CD4-positive, alpha-beta T cell treated with Interleukin-15 for 4 hours (primary cell): Measurements from ENCODE around the gene ASS1.
"Not testable (repeated sequence)": the region's sequence is repeated elsewhere in the genome, so short reads cannot be mapped to it uniquely, and the experiment has no call there.

Experiments used
- DNase-seq: peaks from one replicate; pipeline ENCODE4 v3.0.0-alpha.2; 2020; ENCODE audit warnings: low spot score

ASS1 gene

GRCh38 chr9:130433947-130434262, 10.9 kb upstream of the ASS1 start:
- no peak for DNase-seq

DNA sequence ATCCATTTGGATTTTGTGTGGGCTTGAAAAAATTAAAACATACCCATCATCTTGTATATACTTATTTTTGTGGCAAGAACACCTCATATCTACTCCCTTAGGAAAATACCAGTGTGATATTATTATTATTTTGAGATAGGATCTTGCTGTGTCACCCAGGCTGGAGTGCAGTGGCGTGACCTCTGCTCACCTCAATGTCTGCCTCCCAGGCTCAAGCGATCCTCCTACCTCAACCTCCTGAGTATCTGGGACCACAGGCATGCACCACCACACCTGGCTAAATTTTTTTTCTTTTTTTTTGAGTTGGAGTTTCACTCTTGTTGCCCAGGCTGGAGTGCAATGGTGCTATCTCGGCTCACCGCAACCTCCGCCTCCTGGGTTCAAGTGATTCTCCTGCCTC, 10.1 kb upstream of the ASS1 start:
- DNase-seq = not testable (repeated sequence)

- DNase-seq = no peak
These were observed 7.6 kb upstream of the ASS1 start for GRCh38 chr9:130437011-130437789.

GRCh38 chr9:130438382-130438981, 6.3 kb upstream of the ASS1 start:
- DNase-seq = no peak

DNA sequence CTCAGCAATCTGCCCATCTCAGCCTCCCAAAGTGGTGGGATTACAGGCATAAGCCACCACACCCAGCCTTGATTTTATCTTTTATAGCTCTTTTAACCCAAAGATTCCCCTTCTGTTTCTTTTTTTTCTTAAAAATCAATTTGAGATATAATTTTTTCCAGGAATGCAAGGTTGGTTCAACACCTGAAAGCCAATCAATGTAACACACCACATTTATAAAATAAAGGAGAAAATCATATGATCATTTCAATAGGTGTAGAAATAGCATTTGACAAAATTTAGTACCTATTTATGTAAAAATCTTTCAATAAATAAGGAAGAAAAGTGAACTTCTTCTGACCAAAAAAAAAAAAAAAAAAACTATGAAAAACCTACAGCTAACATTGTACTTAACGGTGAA, 3.7 kb upstream of the ASS1 start:
- DNase-seq = no peak

- no peak for DNase-seq
These were observed 1.9 kb upstream of the ASS1 start for GRCh38 chr9:130442746-130443455.

GRCh38 chr9:130443456-130443801, 1.3 kb upstream of the ASS1 start:
- DNase-seq = no peak

DNA sequence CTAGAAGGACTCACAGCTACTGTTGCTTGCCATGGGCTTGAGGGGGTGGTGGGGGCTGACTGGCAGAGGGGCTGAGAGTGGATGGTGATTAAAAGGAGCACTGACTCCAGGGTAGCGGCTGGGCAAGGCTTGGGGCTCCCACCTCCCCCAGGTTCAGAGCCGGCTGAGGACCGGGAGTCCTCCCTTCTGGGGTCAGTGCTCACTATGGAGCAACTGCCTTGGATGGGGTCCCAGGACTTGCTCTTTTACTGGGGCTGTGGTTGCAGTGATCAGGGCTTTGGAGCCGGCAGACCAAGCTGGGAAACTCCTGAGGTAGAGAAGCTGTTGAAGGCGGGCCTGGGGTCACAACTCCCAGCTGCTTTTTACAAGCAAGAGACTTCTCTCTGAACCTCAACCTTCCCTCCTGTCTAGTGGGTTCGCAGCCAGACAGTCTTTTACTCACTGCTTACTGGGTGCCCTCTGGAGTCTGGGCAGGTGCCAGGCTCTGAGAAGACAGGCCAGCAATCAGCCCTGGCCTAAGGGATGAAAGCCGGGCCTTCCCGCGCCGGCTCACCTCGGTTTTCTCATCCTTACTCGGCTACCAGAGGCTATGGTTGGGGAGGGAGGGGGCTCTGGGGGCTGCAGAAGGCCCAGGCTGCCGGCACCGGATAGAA, 795 bp upstream of the ASS1 start:
- no peak for DNase-seq

GRCh38 chr9:130445268-130445983, 665 bp downstream of the ASS1 start:
- no peak for DNase-seq

GRCh38 chr9:130446101-130446861, 1.5 kb downstream of the ASS1 start:
- DNase-seq = no peak

DNA sequence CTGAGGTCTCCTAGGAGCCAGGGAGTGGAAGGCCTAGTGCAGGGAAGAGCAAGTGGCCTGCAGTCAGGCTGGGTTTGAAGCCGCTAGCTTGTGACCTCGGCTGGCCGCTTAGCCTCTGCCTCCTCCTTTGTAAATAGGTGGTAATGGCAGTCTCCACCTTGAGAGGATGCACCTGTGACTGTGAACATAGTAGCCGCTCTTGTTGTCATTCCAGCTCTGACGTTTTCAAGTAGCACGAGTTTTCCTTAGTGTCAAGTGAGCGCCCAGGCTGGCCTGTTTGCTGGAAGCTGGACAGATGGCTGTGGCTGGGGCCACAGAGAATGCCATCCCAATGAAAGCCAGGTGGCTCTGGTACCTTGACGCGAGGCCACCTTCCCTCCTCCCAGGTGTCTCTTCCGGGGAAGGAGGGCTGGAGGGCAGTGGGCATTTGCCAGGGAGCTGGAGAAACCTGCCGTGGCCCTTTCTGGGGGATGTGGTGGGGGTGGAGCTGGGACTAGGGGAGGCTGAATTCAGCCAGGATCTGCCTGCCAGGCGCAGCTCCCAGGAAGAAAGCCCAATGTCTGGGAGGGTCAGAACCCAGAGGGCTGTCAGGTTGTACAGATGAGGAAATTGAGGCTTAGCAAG, 2.5 kb downstream of the ASS1 start:
- no peak for DNase-seq

- DNase-seq = no peak
These were observed 3.4 kb downstream of the ASS1 start for GRCh38 chr9:130448035-130448624.

DNA sequence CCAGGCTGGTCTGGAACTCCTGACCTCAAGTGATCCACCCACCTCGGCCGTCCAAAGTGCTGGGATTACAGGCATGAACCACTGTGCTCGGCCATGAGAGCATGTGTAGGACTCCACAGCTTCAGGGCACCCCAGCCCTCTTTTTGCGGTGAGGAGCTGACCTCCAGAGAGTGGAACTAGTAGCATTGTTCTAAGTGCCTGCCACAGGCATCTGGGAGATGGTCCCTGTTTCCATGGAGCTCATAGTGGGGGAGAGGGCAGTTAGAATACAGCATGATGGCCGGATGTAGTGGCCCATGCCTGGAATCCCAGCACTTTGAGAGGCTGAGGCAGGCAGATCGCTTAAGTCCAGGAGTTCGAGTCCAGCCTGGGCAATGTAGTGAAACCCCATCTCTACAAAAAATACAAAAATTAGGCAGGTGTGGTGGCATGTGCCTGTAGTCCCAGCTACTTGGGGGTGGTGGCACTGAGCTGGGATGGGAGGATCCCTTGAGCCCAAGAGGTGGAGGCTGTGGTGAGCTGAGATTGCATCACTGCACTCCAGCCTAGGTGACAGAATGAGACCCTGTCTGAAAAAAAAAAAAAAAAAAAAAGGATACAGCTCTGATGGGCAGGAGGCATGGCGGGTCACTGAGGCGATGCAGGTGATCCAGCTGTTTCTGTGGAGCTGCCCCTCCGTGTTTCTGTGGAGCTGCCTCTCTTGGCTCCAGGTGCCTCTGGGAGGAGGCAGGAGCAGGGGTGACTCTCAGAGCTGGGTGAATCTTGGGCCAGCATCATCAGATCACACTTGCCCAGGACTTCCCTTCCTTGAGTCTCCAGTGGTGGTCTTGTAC, 4.2 kb downstream of the ASS1 start:
- DNase-seq = no peak

GRCh38 chr9:130450344-130451003, 5.7 kb downstream of the ASS1 start:
- DNase-seq = no peak

DNA sequence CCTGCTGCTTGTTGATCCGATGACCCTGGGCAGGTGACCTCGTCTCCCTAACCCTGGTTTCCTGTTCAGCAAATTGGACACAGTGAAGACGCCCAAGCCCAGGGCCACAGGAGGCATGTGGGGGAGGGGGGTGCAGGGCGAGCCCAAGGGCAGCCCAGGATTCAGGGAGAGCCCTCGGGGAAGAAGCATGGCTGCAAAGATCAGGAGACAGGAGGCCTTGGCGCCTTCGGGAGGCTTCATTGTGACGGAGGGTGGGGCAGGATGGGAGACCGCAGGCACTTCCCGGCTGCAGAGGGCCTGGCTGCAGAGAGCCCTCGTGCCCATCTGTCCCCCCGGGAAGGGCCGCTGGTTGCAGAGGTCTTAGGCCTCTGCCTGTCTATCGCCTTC, 6.2 kb downstream of the ASS1 start:
- DNase-seq = no peak

DNA sequence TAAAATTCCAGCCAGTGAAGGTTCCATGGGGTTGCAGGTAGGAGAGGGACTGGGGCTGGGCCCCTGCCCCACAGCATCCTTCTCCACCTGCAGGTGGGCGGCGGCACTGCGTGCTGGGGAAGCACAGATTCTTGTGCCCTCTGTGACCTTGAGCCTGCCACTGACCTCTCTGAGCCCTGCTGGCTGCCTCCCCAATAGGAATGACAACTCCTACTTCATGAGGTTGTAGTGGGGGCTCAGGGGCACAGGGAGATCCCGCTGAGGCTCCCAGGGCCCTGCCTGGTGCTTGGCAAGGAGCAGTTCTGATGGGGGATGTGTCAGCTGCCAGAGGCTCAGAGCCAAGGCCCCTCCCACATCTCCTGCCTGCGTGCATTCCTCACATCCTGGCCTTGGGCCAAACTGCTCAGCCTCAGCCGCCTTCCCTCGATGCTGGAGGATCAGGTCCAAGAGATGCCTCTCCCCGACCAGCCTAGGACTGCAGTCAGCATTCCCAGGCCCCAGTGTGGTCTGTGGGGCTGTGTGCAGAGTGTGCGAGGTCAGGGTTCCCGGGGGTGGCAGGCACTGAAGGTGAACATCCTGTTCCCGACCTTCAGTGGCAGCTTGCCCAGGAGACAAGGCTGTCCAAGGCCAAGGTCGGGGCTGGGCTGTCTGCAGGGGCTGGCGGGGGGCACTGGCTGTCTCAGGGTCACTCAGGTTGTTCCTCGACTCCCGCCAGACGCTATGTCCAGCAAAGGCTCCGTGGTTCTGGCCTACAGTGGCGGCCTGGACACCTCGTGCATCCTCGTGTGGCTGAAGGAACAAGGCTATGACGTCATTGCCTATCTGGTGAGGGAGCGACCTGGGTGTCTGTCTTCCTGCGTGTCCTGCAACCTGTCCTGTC, 7.0 kb downstream of the ASS1 start:
- DNase-seq = no peak

GRCh38 chr9:130452835-130453234, 8.1 kb downstream of the ASS1 start:
- no peak for DNase-seq

DNA sequence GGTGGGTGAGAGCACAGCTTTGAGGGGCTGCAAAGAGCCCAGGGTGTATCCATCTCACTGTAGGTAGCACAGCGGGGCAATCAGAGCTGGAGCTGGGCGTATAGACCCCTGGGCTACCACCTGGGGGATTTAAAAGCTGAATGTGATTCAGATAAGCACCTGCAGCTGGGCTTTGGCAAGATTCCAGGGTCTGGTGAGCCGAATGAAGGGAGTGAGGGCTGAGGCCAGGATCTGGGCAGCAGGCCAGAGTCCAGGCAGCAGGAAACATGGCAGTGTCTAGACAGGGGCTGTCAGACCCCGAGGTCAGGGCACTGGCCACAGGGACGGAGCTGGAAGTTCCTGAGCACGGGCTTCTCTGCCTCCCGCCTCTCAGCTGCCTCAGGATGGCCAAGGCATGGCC, 8.7 kb downstream of the ASS1 start:
- DNase-seq = no peak
